NCI-H446 treated with DMSO at 0.1 percent for 48 hours (cell line): ENCODE data around the gene PRSS58.

Source experiments
- DNase-seq: peaks from one replicate; lab custom pipeline; 2025; lab: John Stamatoyannopoulos, UW

Gene PRSS58, protein sequence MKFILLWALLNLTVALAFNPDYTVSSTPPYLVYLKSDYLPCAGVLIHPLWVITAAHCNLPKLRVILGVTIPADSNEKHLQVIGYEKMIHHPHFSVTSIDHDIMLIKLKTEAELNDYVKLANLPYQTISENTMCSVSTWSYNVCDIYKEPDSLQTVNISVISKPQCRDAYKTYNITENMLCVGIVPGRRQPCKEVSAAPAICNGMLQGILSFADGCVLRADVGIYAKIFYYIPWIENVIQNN

DNA sequence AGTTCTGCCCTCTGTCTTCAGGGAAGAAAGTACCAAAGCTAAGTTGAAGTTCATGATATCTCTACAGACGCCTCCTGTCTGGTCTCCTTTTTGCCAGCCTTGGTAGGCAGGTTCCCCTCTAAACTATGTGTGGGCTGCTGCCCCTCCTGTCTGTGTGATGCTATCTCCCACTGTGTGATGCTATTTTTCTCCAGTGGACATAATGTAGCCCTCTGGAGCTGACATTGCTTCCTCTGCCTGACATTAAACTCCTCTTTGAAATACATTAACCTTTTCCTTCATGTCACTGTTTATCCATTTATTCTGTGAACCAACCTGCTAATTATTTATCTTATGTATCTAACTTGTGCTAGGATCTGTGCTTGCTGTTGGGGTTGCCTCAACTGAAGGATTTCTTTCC, at the start of gene PRSS58:
TSS of gene PRSS58 (minus strand) at position 101 of the 400 bp plus-strand sequence. CDS start 351 bp downstream, outside the sequence.
- DNase-seq: no peak

DNA sequence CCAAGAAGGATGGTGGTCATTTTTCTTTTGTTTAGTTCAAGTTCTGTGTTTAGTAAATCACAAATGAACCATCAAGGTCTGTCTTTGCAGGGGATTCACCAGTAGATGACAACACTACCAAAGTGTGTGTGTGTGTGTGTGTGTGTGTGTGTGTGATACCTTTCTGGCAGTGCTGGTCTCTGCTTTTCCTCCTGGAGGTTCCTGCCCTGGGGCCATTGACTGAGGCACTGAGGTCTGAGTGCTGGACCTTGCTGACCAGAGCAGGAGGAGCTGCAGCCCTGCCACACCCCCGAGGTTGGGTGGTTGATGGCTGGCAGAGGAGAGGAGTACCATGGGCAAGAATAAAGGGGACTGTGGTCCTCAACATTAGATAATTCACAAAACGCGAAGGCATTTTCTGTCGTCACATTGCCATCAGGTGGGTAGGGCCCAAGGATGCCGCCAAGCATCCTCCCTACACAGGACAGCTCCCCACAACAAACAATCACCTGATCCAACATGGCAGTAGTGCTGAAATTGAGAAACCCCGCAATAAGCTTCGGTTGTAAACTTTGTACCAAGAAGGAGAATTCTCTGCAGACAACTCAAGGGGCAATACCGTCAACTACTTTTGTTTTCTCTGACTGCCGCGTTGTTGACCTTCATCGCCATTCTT, 49.5 kb upstream of the PRSS58 start:
- no peak for DNase-seq

DNA sequence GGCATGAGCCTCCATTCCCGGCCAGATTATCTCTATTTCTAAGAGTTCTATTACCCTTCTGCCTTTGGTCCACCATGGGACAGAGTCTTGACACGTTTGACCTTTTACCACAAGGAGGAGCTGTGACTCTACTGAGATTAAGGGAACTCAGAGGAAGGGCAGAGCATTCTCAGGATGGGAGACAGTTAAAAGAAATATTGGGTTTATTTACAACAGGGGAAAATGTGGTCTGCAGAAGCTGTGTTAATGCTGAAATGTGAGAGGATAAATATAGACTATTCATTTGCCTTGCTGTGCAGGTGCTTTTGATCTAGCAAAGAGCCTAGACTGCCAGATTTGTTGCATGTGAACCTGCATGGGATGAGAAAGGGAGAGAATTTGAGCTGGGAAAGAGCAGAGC, 45.8 kb upstream of the PRSS58 start:
- no peak for DNase-seq

DNA sequence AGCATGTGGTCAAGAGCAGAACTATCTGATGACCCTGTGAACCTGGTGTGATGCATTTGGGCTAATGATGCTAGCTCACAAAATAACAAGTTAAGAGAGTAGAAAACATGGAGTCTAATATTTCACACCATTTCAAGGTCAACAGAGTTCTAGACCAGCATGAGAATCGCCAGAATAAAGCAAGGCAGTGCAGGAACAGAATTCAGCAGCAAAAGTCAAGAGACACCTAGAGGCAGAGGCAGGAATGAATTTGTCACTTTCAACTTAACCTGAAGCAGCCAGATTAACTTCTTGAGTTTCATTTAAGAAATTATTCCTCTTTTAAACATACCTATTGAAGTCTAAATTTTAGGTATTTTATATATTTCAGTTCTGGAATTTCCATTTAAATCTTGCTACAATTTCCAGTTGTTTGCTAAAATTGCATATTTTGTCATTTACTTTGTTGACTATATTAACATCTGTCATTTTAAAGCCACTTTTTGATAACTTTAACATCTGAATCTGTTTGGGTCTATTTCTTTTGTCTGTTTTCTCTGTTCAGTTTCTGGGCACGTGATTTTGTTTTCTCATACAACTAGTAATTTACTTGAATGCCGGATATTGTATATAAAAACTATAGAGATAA, 44.2 kb upstream of the PRSS58 start:
- DNase-seq: no peak

DNA sequence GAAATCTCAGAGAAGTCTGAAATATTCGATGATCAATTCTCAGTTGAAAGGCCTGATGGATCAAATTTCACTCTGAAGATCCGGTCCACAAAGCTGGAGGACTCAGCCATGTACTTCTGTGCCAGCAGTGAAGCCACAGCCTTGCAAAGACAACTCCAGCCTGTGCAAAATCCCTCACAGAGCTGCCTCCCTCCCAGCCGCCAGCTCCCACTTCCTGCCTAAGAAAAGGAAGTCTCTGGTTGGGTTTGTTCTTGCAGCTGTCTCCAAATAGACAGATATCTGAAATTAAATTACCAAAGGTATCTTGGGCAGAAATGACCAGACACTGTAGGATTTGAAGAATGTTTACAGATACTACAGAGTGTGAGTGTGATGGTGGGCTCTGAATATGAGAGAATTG, 43.4 kb upstream of the PRSS58 start:
- no peak for DNase-seq

DNA sequence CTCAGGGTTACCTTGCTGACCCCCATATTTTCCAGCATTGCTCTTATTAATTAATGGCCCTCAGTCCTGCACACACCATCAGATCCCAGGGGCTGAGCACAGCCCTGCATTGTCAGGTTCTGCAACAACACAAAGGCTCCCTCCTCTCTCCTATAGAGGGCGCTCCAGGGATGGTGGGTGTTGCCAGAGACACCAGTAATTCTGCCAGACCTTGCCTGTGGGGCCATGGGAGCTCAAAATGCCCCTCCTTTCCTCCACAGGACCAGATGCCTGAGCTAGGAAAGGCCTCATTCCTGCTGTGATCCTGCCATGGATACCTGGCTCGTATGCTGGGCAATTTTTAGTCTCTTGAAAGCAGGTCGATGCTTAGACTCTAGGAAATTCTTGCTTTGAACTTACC, 42.8 kb upstream of the PRSS58 start:
- DNase-seq: no peak

DNA sequence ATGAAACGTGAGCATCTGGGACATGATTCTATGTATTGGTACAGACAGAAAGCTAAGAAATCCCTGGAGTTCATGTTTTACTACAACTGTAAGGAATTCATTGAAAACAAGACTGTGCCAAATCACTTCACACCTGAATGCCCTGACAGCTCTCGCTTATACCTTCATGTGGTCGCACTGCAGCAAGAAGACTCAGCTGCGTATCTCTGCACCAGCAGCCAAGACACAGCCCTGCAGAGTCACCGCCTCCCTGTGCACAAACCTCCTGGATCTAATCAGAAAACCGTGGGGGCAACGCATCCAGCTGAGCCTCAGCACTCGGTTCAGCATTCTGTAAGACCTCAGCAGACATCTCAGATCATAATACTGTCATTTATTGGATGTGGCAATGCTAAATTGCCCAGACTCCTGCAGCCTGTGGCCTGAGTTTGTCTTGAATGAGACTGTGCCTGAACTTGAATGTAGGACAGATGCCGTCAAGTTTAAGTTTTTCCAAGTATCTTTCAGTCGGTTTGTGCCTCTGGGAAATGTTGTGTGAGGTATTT, 41.5 kb upstream of the PRSS58 start:
- DNase-seq: no peak

DNA sequence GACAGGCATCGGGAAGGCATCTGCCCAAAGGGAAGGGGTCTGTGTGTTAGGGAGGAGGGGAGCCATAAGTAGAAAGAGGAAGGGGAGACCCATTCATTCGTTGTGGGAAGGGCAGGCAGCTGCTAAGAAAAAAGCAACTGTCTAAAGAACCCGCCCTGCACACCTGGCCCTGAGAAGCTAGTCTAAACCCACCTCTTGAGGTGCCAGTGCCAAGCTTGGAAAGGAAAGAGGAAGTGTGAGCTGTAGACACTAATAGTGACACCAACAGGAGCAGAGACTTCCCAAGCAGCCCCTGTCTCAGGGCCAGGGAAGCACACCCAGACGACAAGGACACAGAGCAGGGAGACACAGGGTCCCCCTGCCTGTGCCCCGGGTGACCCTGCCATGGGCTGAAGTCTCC, 40.8 kb upstream of the PRSS58 start:
- no peak for DNase-seq

DNA sequence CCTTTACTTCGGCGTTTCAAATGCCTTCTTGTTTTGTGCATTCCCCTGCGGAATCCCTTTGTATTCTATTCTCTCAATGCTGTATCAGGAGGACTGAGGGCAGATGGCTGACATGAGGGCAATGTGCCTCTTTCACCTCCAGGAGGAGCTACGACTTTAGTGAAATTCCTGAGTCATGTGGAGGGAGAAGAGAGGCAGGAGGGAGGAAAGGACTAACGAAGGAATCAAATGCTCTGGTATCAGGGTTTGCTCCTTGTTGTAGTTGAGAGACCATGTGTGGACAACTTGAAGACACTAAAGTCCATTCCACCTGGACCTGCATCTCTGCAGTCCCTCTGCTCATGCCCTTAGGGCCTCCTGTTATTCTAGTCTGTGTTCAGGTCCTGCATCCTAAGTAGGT, 40.2 kb upstream of the PRSS58 start:
- DNase-seq: no peak

DNA sequence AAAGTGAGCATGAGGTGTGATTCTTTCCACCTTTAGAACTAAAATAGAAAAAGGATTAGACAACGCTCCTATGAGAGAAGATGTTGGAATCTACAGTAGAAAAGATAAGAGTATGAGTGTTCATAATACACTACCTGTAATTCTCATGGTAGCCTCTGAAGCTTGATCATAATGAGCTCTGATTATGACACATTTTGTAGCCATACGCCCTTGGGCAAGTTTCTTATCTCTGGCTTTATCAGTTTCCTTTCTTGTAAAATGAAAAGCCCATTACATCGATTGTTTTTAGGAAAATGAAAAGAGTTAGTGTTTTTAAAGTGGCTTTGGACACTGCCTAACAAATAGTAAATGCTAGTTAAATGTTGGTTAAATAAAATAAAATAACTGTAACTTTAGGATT, 22.4 kb upstream of the PRSS58 start:
- DNase-seq: no peak

DNA sequence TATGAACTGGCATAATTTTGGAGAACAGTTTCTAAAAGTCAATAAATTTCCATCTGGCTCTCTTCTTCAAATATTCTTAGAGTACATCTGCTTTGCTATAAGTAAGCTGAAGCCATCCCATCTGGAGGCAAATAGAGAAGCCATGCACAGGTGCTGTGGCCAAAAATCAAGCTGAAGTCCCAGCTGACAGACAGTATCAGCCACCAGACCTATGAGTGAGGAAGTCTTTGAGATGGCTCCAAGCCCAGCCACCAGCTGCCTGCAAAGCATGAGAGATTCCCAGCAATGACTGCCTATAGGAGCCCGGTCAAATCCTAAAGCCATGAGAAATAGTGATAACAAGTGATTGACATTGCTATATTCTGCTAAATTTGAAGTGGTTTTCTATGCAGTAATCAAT, 21.7 kb upstream of the PRSS58 start:
- no peak for DNase-seq

DNA sequence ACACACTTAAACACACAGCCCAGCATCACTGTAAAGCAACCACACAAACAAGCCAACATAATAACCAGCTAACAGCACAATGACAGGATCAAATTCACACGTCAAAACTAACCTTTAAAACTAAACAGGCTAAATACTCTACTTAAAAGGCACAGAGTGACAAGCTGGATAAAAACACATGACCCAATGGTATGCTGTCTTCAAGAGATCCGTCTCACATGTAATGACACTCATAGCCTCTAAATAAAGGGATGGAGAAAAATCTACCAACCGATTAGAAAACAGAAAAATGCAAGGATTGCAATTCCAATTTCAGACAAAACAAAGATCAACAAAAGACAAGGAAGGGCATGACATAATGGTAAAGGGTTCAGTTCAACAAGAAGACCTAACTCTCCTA, 17.2 kb upstream of the PRSS58 start:
- DNase-seq: no peak

DNA sequence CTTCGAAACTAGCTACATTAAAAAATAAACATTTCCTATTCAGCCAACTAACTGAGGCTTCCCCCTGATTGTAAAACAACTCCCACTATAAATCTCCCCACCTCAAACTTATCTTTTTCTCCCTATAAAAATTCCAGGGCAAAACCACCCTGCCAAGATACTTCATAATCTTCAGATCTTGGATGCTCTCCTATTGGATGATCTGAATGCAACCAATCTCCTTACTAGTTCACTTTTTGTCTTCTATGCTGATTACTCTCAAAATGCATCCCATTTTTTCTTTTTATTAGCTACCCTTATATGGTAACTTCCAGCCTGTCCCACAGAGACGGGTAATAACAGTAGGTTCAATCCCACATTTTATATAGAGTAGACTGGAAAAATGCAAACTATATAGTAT, 15.0 kb upstream of the PRSS58 start:
- DNase-seq: no peak

DNA sequence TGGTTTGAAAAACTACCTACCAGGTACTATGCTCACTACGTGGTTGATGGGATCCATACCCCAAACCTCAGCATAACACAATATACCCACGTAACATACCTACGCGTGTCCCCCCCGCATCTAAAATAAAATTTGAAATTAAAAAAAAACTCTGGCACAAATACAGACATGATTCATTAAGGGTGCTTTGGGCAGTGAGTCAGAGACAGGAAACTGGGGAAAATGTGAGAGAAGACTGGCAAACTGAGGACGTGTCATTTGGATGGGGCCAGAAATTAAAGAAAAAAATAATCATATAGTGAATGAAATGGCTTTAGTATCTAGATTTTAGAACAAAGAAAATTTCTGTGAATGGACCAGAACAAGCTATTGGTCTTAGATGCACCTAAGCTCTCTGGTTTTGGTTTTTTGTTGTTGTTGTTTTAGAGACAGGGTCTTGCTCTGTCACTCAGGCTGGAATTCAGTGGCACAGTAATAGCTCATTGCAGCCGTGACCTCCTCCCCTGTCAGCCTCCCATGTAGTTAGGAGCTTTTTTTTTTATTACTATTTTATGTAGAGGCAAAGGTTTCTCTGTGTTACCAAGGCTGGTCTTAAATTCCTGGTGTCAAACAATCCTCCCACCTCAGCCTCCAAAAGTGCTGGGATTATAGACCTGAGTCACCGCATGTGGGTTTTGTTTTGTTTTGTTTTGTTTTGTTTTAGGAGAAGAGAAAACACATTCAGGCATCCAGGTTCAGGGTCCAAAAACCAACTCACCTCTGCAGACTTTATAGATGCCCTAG, 5.9 kb upstream of the PRSS58 start:
- no peak for DNase-seq

DNA sequence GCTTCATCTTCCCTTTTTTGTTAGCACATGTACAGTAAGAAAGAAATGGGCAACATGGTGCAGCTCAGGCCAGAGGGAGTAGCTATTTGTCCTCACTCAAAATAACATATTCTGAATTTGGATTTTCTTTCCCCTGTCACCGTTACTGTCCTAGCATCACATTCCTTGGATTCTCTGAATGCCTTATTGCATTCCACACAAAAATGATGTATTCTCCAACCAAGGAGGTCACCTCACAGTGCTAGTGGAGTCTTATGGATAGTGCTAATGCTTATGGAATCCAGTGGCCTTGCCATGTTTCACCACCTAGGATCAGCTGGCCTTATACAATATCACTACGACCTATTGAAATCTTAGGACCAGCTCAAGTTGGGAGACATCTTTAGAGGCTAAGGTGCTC, 7.2 kb downstream of the PRSS58 start:
- no peak for DNase-seq

DNA sequence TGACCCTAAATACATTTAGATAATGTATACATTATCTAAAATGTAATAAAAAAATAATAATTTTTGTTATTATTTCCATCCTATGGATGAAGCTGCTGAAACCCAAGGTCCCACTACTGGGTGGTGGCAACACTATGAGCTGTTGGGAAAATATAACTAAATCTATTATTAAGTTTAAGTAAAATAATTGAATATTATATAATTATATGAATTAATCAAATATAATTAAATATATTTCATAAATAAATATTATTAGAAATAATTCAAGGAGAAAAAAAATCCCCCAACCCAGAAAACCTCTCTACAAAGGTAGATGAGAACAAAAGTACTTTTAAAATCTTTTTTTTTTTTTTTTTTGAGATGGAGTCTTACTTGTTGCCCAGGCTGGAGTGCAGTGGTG, 7.9 kb downstream of the PRSS58 start:
- DNase-seq: no peak

DNA sequence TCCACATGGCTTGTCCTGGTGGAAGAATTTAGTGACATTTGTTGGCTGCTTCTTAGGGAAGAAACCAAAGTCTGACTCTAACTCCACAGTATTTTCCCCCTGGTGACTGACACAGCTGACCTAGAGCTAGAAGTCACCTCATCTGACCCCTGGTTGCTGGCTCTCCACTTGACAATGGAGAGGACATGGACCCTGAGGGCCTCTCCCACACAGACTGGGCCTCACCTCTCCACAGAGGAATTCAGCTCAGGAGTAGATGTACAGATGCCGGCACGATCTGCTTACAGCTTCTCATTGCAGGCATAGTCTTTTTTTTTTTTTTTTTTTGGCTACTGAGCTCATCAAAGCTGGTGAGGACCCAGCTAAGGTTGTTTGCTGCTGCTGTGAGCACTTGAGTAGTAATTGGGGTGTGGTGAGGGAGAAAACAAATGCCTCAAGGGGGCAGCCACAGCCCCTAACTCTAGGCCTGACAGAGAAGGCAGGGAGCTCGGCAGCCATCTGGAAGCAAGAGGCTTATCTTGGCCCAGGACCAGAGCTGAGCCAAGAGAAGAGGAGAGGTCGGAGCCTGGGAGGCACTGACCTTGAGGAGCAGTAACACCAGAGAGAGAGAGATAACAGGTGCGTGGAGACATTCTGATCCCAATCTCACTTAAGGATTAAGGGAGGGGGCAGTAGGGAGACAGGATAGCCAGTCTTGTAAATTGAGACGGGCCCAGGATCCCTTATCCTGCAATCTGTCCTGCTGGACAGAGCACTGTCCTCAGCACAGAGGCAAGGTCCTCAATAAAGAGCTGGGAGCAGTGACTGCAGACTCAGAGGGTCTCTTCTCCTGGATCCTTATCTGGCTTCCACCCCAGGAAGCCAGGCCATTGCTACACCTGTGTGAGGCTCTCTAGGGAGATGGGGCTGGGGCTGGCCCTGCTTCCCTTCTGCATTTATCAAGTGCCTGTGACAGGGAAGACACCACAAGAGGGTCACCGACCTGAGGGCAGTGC, 9.4 kb downstream of the PRSS58 start:
- no peak for DNase-seq

DNA sequence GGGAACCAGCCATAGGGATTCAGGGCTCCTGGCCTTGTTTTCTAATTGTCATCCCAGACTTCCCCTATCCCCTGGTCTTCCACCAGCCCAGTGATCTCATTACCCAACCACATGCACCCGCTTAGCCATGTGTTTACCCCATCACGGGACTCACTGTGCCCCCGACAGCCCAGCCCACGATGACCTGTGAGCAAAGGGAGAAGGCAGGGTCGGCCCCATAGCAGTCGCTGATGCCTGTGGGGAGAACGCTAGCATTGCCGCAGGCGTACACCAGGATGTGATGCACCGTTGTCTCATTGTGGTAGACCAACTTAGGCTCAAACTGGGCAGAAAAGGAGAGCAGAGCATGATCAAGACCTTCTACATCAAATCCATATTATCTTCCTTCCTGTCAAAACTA, 14.0 kb downstream of the PRSS58 start:
- DNase-seq: no peak

DNA sequence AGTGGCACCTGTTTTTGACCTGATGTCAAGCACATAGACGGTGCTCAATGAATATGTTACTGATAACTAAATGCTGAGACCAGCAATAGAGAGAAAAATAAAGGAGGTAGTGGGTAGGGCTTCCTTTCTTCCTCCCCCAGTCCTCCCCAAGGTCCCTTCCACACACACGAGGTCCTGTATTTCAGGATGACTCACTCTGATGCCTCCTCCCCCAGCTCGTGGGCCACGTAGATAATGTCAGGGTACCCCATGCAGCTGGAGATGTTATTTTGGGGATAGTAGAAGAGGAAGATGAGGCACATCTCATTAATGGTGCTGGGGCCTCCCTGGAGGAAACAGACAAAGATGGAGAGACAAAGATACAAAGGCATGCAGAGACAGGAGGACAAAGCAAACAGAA, 17.3 kb downstream of the PRSS58 start:
- no peak for DNase-seq

DNA sequence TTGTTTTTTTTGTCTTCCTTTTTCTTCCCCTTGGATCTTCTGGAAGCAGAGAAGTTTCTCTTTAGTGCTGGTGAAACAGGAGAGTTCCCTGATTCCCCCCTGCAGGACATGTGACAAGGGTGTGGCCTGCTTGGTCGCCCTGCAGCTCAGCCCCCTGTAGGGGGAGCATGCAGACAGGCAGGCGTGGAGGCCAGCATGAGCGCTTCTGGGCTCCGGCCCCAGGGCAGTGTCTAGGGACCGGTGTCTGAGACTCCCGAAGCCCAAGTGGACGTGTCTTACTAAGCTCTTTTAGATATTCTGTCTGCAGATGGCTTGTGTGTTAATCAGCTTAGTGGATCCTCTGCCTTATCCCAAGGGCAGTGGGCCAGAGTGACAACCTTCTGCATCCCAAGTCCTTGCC, 26.1 kb downstream of the PRSS58 start:
- DNase-seq: no peak

DNA sequence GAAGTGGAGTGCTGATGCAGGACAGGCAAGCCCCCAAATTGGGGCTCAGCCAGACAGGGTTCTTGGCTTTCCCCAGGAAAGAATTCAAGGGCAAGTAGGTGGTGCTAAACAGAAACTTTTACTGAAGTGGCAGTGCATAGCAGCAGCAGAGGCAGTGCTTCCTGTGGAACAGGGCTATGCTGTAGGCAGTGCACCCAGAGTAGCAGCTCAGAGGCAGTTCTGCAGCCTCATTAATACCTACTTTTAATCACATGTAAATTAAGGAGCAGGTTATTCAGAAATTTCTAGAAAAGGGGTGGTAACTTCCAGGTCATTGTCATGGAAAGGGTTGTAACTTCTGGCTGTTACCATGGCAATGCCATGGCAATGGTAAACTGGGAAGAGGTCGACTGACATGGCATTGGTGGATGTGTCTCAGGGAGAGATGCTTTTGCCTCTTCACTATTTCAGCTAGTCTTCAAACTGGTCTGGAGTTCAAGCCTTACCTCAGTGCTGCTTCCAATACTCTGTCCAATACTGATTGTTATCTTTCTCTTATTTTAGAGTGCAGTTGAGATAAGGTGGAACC, 29.2 kb downstream of the PRSS58 start:
- no peak for DNase-seq
